Measurements from ENCODE around the gene DACH1.
"Not testable (repeated sequence)": the region's sequence is repeated elsewhere in the genome, so short reads cannot be mapped to it uniquely, and the experiment has no call there.

Gene DACH1

DNA sequence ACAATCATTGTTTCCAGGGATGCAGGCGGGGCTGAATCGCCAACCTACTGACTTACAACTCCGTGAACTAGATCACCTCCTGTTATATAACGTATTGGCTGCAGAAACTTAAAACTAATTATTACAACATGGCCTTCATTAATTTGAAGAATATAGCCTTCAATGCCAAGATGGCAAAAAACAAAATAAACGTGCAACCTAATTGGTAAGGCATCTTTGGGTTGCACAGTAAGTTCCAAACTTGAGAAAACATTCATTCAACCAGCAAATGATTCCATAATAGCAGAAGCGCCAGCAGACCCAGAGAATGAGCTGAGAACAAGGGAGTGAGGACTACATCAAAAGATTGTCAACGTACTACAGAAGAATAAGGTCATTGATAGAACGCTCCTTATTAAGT lies 39.8 kb downstream of the DACH1 start:
- no peak for DNase-seq

DNA sequence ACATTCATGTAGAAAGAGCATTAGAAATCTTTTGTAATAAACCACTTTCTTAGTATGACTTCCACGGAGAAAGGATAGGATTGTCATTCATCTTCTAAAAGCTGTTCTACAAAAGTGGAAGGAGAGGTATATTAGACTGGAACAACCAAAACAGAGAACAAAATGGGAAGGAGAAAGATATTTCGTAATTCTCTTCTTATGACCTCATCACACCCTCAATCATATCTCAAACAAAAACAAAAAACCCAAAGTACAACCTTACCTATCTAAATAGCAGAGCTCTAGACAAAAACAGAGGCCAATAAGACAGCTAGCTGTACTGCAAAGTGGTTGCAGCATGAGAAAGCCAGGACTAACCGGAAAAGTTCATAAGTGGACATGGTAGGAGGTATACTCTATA lies 46.3 kb downstream of the DACH1 start:
- no peak for DNase-seq

- no peak for DNase-seq
Measured at GRCh38 chr13:71817335-71817734, 49.7 kb downstream of the DACH1 start.

DNA sequence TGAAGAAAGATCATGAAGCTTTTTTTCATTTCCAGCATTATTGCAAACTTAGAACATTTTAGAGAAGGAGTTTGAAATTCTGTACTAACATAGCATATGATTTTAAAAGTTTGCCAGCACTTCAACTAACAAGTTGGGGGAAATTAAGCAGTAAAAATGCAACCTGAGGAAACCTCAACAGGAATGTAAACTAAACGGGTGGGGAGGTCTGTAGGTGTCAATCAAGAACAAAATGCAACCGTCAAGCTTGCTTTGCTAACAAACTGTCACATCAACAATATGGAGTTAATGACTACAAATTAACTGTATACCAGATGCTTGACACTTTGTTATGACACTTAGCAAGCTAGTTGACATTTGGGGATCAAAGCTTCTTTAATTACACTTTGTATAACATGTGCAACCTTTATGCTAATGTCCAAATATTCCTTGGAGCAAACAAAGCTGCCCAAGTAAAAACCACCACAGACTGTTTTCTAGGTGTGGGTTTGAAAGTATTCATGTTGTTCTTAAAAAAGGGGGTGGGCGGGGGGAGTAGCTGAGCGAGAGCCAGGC lies 52.1 kb downstream of the DACH1 start:
- DNase-seq = no peak

- no peak for DNase-seq
Measured at GRCh38 chr13:71813187-71813586, 53.8 kb downstream of the DACH1 start.

DNA sequence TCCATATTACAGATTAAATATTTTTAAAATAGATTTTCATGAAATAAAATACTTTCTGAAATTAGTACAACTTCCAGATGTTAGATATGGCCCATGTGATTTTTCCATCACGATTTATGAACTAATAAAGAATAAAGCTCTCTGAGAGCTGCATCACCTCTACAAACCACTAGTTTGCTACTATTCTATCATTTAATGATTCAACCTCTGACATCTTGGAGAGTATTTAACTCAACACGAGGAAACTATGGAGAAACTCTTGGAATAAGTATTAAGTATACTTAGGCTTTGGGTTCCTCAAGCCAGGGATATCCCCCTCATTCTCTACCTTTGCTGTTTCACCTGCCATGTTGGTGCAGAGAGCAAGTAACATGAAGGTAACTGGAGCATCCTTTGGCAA lies 55.7 kb downstream of the DACH1 start:
- DNase-seq = no peak

GRCh38 chr13:71808708-71809107 lies 58.3 kb downstream of the DACH1 start:
- no peak for DNase-seq

DNA sequence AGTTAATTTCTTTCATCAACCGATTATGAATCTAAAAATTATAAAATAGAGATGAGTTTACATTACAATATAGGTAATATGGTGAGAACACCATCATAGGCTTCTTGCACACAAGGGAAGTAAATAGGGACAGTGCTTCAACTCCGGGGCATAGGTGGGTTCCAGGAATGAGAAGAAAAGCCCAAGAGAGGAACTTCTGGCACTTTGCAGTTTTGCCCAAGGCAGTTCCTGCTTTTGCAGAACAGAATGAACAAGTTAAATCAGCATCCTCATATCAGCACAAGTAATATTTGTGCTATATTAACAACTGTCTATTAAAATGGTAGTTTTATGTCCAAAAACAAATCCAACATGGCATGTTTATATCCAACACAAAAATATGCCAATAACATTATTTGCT lies 60.1 kb downstream of the DACH1 start:
- no peak for DNase-seq

DNA sequence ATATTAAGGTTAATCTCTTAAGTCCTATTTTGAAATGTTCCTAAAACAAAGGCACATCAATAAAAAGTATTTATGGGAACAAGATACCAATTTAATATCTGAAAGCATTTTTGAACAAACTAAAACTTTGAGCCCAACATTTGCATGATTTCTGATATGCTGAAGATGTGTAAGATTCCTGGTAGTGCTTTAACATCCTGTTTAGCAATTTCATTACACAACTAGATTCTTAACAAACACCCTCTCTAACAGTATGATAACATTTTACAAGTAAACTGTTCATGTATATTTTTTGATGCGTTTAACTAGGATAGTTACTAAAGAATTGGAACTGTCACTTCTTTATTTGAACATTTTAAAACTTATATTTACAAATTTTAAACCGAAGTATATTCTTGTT lies 63.9 kb downstream of the DACH1 start:
- DNase-seq = no peak

DNA sequence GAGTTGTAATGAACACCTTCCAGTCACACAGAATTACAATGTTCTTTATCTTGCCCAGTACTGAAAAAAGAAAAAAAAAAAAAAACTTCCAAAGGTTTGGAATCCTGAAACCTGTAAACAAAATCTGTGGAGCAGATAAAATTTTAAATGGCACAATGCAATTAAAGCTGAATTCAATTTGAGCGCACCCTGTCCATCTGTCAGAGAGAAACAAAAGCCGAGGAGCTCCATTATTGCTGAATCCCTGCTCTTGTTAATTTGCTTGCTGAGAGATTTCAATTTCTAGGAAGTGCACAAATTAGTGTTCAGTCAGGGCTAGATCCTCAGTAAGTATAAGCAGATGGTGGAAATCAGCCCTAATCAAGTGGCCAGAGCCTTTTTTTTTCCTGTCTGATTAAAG lies 65.2 kb downstream of the DACH1 start:
- no peak for DNase-seq

- DNase-seq = no peak
Measured at GRCh38 chr13:71801165-71801760, 65.7 kb downstream of the DACH1 start.

DNA sequence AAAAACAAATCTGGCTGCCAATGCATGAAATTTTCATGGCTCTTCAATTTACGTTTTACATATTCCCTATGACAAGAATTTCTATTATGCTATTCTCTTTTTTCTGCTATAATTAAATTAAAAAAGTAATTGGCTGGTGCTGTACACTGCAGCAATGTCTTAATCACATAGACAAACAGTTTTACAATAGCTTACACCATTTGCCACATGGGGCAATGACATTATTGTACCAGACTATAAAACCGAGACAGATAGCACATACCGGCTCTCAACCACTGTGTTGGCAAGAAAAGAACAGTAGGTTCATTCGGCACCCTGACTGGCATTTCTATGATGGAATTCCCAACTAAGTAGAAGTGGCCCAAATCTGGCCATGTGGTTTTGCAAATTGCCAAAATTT lies 67.7 kb downstream of the DACH1 start:
- DNase-seq = no peak

DNA sequence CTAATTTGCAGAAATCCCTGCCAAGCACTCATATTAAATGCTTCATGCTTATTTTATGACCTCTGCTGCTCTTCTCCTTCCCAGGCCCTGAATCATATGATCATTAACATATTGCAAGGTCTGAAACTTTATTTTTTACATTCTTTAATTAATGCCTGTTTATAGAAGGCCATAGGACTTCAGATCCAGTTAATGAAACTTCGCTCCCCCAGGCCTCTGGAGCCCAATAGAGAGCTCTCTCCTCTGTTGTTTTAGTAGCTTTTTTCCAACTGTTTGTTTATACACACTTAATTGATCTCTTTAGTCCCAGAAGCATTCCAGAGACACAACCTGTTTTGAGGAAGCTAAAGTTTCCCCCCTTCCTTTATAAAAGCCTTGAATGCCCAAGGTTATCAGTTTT lies 68.3 kb downstream of the DACH1 start:
- no peak for DNase-seq

DNA sequence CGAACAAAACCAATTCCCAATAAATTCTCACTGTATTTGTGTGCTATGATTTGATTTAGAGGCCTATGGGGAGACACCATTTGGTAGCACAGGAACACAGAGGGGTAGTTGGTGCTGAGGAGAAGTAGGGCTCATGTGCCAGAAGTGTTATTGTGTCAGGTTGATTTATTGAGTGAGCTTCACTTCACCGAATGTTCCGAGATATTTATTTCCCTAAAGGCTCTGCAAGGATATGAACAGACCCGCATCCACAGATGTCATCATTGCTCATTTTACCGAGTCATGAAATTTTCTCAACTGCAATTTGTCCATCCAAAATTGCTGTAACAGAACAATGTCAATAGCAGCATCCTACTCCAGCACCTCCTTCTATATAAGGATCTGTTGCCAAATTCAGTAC lies 69.5 kb downstream of the DACH1 start:
- no peak for DNase-seq

GRCh38 chr13:71789693-71790329 lies 77.2 kb downstream of the DACH1 start:
- no peak for DNase-seq

GRCh38 chr13:71789037-71789436 lies 78.0 kb downstream of the DACH1 start:
- DNase-seq = no peak

DNA sequence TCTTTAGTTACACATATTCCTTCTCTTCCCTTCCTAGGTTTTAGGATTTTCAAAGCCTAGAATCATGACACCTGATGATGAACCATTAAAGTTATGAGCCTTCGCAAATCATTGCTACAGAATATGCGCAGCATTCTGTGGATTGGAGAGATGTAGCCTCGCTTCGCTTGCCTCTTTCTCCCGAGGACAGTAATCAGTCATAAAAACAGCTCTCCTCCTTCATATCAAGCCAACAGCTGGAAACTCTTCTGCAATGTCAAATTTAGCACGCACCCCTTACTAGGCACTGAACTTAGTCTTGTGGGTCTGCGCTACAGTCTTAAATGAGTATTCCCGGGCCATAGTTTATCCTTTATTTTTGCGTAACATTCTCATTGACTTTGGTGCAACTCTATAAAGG lies 79.6 kb downstream of the DACH1 start:
- DNase-seq = no peak

- DNase-seq = no peak
Measured at GRCh38 chr13:71786875-71787274, 80.1 kb downstream of the DACH1 start.

DNA sequence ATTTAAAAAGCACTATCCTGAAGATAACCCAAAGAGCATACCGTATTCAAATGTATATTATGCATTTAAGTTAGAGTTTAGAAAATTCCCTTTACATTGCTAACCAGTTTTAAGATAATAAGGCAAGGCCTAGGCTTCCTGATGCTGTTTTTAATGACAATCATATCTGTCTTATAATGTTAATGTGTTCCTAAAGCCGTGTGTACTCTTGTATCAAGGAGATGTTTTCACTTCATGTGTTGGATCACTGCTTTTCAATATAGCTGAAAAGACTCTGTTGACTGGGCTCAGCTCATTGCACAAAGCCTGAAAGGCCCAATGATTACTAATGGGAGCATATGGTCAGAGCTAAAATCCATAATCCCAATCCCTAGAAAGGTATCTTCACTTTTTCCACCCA lies 81.6 kb downstream of the DACH1 start:
- no peak for DNase-seq

- DNase-seq = no peak
Measured at GRCh38 chr13:71780546-71780945, 86.5 kb downstream of the DACH1 start.

DNA sequence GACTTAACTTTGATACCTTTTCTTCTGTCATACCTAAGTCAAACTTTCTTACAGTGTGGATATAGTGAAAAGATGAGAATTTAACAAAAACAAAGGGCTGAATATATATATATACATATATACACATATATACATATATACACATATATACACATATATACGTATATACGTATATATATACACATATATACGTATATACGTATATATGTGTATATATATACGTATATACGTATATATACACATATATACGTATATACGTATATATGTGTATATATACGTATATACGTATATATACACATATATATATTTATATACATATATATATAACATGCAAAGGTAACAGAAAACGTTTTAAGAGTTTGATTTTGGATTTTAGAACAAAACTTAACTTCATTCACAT lies 88.0 kb downstream of the DACH1 start:
- not testable (repeated sequence) for DNase-seq

GRCh38 chr13:71775966-71776365 lies 91.0 kb downstream of the DACH1 start:
- DNase-seq = no peak

- no peak for DNase-seq
Measured at GRCh38 chr13:71774863-71775262, 92.1 kb downstream of the DACH1 start.

- no peak for DNase-seq
Measured at GRCh38 chr13:71773531-71773930, 93.5 kb downstream of the DACH1 start.

DNA sequence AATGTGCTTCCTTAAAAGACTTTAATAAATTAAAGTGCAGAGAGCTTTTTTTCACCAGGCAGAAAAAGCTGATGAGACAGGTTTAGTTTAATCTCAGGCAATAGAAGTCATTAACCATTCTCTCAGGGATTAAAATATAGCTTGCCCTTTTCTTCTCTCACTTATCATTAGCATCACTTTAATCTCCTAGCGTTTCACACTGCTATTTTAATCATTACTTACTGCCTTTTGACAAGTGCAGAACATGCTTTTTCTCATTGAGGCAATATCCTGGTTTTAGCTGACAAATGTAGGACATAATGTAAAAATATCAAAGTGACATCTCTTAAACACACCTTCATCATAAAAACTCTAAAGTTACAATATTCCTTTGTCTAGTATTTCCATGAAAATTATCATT lies 94.6 kb downstream of the DACH1 start:
- no peak for DNase-seq

Measured in activated effector memory CD4-positive, alpha-beta T cell treated with anti-CD3 and anti-CD28 coated beads, Interleukin-2, amount 50 U/mL, for 16 hours (primary cell).